Smooth muscle cell of the pulmonary artery (primary cell): ENCODE data around the gene SF3B3. TPM values are rescaled to one million over a fixed set of nuclear protein-coding genes. Genes with fewer than 3 reads are reported as not detected.

Experiments used
- total RNA-seq: library from RNA; depleted of rRNA; stranded (reverse); fragments of >200 nt; gene quantifications from 2 replicates; pipeline ENCODE4 v1.2.3, GENCODE V29; 2014

SF3B3 gene
- total RNA-seq = 153 and 164 TPM in 2 replicates

DNA sequence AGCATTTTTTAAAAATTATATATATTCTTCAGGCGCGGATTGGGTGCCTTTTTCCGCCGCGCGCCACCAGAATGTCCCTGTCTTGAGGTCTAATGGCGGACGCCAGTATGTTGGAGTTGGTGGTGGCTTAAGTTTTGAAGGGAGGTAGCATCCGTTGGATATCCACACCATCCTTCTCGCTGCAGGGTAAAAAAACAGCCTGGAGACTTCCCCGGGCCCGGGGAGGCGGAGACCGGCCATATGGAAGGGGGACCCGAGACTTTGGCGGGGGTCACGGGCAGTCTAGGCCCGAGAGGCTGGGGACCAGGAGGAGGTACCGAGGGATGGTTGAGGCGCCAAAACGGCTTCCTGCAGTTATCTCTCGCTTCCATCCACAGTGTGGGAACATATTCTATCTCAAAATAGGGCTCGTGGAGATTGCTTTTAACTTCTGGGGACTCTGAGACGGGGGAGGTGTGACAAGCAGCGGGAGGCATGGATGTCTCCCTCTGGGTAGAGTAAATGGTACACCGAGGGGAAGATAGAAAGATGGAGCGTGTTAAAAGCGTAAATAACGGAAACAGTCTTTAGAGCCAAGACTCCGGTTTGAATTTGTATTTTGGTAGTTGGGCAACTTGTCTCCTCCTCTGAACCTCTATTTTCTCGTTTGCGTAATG lies at the start of gene SF3B3:
SF3B3 (plus strand) TSS at position 74 of the 656 bp plus-strand sequence. CDS start 2,841 bp downstream, outside the sequence.

DNA sequence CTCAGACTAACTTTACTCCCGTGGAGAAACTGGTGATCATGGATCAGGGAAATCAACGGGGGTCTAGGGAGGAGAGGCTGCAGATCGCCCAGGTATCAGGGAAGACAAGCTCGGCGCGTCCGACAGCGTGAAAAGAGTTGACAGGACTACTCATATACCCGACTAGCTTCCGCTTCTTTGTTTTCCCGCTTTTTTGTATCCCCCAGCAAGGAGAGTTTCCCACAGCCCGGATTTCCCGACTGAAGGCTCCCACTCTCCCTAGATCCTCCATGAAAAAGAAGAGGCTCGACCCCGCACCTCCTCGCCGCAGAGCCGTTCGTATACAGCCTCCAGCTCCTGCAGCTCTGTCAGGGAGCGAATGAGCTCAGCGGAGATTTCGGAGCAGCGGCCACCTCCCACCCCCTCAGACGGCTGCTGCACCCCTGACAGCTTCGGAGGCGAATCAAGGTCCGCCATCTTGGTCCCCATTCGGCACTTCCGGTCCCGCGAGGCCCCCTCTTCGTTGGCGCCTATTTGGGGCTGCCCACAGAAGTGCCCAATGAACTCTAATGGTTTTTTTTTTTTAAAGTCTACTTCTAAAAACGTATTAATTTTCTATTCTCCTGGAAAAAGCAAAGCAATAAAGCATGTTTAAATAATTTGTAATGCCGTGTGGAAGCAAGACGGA lies 407 bp upstream of the SF3B3 start, which contains the start of gene COG4:
COG4 (minus strand) TSS at position 479 of the 667 bp plus-strand sequence; CDS start at position 468, 11 bp downstream.

Other genes with a start within 250 kb of the SF3B3 start
- gene AARS1, start 234.3 kb upstream of the SF3B3 start, total RNA-seq = 215 and 281 TPM in 2 replicates
- 21.0 and 22.5 TPM in 2 replicates for gene DDX19B, start 224.6 kb upstream of the SF3B3 start, total RNA-seq
- 45.2 and 49.8 TPM in 2 replicates for gene DDX19A, start 176.9 kb upstream of the SF3B3 start, total RNA-seq
- gene ST3GAL2, start 84.7 kb upstream of the SF3B3 start, total RNA-seq = 33.1 and 38.9 TPM in 2 replicates
- 8.7 and 12.3 TPM in 2 replicates for gene FCSK, start 69.2 kb upstream of the SF3B3 start, total RNA-seq
- 76.0 and 86.2 TPM in 2 replicates for gene COG4, start 262 bp upstream of the SF3B3 start, total RNA-seq
- gene IL34, start 122.7 kb downstream of the SF3B3 start, total RNA-seq = 8.1 and 27.3 TPM in 2 replicates
- 29.5 and 31.2 TPM in 2 replicates for gene MTSS2, start 162.2 kb downstream of the SF3B3 start, total RNA-seq